ENCODE data around the gene RNU1-1. TPM values are rescaled to one million over a fixed set of nuclear protein-coding genes. Genes with fewer than 3 reads are reported as not detected.

Gene RNU1-1
- total RNA-seq, 2 experiments from 2014 or later = under 0.01 to 1,968 TPM

- no peaks in the 10 kb centered on the region for H4K20me1 ChIP-seq (ENCODE audit: insufficient read depth, low read length)
- no peak overlapping the region for H3K27ac ChIP-seq (ENCODE audit: low read depth, low read length, poor library complexity, severe bottlenecking)
- TF ChIP-seq EZH2phosphoT487 (IDR thresholded peaks at IDR 0.05; ENCODE audit: borderline replicate concordance, low read depth, low read length) = no peak
- TF ChIP-seq CTCF (conservative IDR thresholded peaks at IDR 0.05; ENCODE audit: low read length) = no peak
- no peaks in the 10 kb centered on the region for H3K4me1 ChIP-seq (ENCODE audit: insufficient read depth, low read length, poor library complexity, severe bottlenecking)
- H3K9me3 ChIP-seq (ENCODE audit: low read length) = no peaks in the 10 kb centered on the region
- H3K4me2 ChIP-seq (ENCODE audit: low read length) = no peak overlapping the region
- no peak for DNase-seq (ENCODE audit: low spot score)
- CTCF ChIA-PET (ENCODE audit: unreplicated experiment) = no interaction called here
- H3K9me2 ChIP-seq (ENCODE audit: insufficient read depth, low read length) = no peaks in the 10 kb centered on the region
- intact Hi-C loops (cut with micrococcal nuclease; ENCODE audit: unreplicated experiment) = no loop called here
- H3K79me2 ChIP-seq (ENCODE audit: insufficient read depth, low read depth, low read length) = no peaks in the 10 kb centered on the region
- no peak overlapping the region for H2AFZ ChIP-seq (ENCODE audit: low read length)
- no TSS peak for BruUV-seq (replicated peaks)
- peaks cover 6% of the 10 kb centered on the region; the same call in 1 of the 2 replicates for H3K36me3 ChIP-seq (ENCODE audit: insufficient read depth, low read length)
- no peak overlapping the region for H3K4me3 ChIP-seq (ENCODE audit: low read depth, low read length, poor library complexity, severe bottlenecking)
- POLR2A ChIA-PET = no interaction called here
Measured at GRCh38 chr1:16474166-16474800, 39.8 kb downstream of the RNU1-1 start.

GRCh38 chr1:16468558-16468957, 45.5 kb downstream of the RNU1-1 start:
- intact Hi-C loops (cut with micrococcal nuclease; ENCODE audit: unreplicated experiment) = no loop called here
- no peaks in the 10 kb centered on the region for H3K9me2 ChIP-seq (ENCODE audit: insufficient read depth, low read length)
- no TSS peak for BruUV-seq (replicated peaks)
- peaks cover 2% of the 10 kb centered on the region for H3K36me3 ChIP-seq (ENCODE audit: insufficient read depth, low read length)
- DNase-seq (ENCODE audit: low spot score) = no peak
- H3K27ac ChIP-seq (ENCODE audit: low read depth, low read length, poor library complexity, severe bottlenecking) = no peak overlapping the region
- CTCF ChIA-PET (ENCODE audit: unreplicated experiment) = no interaction called here
- POLR2A ChIA-PET = interaction anchor here (0.5 kb wide), 1 partner anchor 106 kb away, joined by 3 read pairs; no protein-coding TSS in a partner anchor
- H3K4me1 ChIP-seq (ENCODE audit: insufficient read depth, low read length, poor library complexity, severe bottlenecking) = no peaks in the 10 kb centered on the region
- no peak overlapping the region for H3K4me2 ChIP-seq (ENCODE audit: low read length)
- no peaks in the 10 kb centered on the region for H3K9me3 ChIP-seq (ENCODE audit: low read length)
- H2AFZ ChIP-seq (ENCODE audit: low read length) = no peak overlapping the region
- no peak overlapping the region for H3K4me3 ChIP-seq (ENCODE audit: low read depth, low read length, poor library complexity, severe bottlenecking)
- no peaks in the 10 kb centered on the region for H3K79me2 ChIP-seq (ENCODE audit: insufficient read depth, low read depth, low read length)
- no peaks in the 10 kb centered on the region for H4K20me1 ChIP-seq (ENCODE audit: insufficient read depth, low read length)
- no peak for TF ChIP-seq CTCF (conservative IDR thresholded peaks at IDR 0.05; ENCODE audit: low read length)
- TF ChIP-seq EZH2phosphoT487 (IDR thresholded peaks at IDR 0.05; ENCODE audit: borderline replicate concordance, low read depth, low read length) = no peak

- Histone ChIP-seq H3K4me2 (ENCODE audit: low read length) (no peak overlapping the region), H3K79me2 (ENCODE audit: insufficient read depth, low read depth, low read length) (no peaks in the 10 kb centered on the region), H2AFZ (ENCODE audit: low read length) (no peak overlapping the region), H3K36me3 (ENCODE audit: insufficient read depth, low read length) (peaks cover 19% of the 10 kb centered on the region), H4K20me1 (ENCODE audit: insufficient read depth, low read length) (no peaks in the 10 kb centered on the region), H3K4me3 (ENCODE audit: low read depth, low read length, poor library complexity, severe bottlenecking) (no peak overlapping the region), H3K4me1 (ENCODE audit: insufficient read depth, low read length, poor library complexity, severe bottlenecking) (no peaks in the 10 kb centered on the region), H3K27ac (ENCODE audit: low read depth, low read length, poor library complexity, severe bottlenecking) (no peak overlapping the region), H3K9me3 (ENCODE audit: low read length) (no peaks in the 10 kb centered on the region), H3K9me2 (ENCODE audit: insufficient read depth, low read length) (no peaks in the 10 kb centered on the region)
- TF ChIP-seq CTCF (conservative IDR thresholded peaks at IDR 0.05; ENCODE audit: low read length) (no peak), EZH2phosphoT487 (IDR thresholded peaks at IDR 0.05; ENCODE audit: borderline replicate concordance, low read depth, low read length) (no peak)
- CTCF ChIA-PET (ENCODE audit: unreplicated experiment) = no interaction called here
- POLR2A ChIA-PET = interaction anchor here (0.7 kb wide), 1 partner anchor 463 kb away, joined by 3 read pairs; no protein-coding TSS in a partner anchor
- no TSS peak for BruUV-seq (replicated peaks)
- intact Hi-C loops (cut with micrococcal nuclease; ENCODE audit: unreplicated experiment) = no loop called here
- no peak for DNase-seq (ENCODE audit: low spot score)
Measured at GRCh38 chr1:16464917-16465625, 49.0 kb downstream of the RNU1-1 start.

Data from OCI-LY7 (cell line).